GM18907 (cell line): Measurements from ENCODE around the gene TRPM2.
"Not testable (repeated sequence)": the region's sequence is repeated elsewhere in the genome, so short reads cannot be mapped to it uniquely, and the experiment has no call there.

Experiments
- ATAC-seq: cut with Tn5 transposase; IDR thresholded peaks from one replicate; pipeline ENCODE4 v1.9.1; 2021; ENCODE audit warnings: mild to moderate bottlenecking, moderate library complexity; ENCODE audit not compliant: unreplicated experiment

TRPM2 gene

GRCh38 chr21:44405948-44406872 is 52.8 kb downstream of the TRPM2 start:
- ATAC-seq = no peak

- no peak for ATAC-seq
These were observed 53.5 kb downstream of the TRPM2 start for GRCh38 chr21:44406953-44407352.

- ATAC-seq = no peak
These were observed 54.1 kb downstream of the TRPM2 start for GRCh38 chr21:44407493-44407892.

GRCh38 chr21:44408226-44408625 is 54.8 kb downstream of the TRPM2 start:
- no peak for ATAC-seq

- ATAC-seq = no peak
These were observed 60.3 kb downstream of the TRPM2 start for GRCh38 chr21:44413566-44414290.

GRCh38 chr21:44414291-44415072 is 61.1 kb downstream of the TRPM2 start:
- no peak for ATAC-seq

GRCh38 chr21:44415073-44416025 is 61.9 kb downstream of the TRPM2 start:
- no peak for ATAC-seq

GRCh38 chr21:44416193-44416592 is 62.8 kb downstream of the TRPM2 start:
- no peak for ATAC-seq

- ATAC-seq = not testable (repeated sequence)
These were observed 64.2 kb downstream of the TRPM2 start for GRCh38 chr21:44417621-44418107.

GRCh38 chr21:44418108-44418875 is 64.9 kb downstream of the TRPM2 start:
- no peak for ATAC-seq

- no peak for ATAC-seq
These were observed 65.4 kb downstream of the TRPM2 start for GRCh38 chr21:44418876-44419230.

- no peak for ATAC-seq
These were observed 66.3 kb downstream of the TRPM2 start for GRCh38 chr21:44419679-44420078.

GRCh38 chr21:44420416-44421205 is 67.2 kb downstream of the TRPM2 start:
- no peak for ATAC-seq

- ATAC-seq = no peak
These were observed 68.8 kb downstream of the TRPM2 start for GRCh38 chr21:44421901-44422840.

GRCh38 chr21:44423312-44423821 is 69.9 kb downstream of the TRPM2 start:
- ATAC-seq = no peak

GRCh38 chr21:44423941-44424607 is 70.7 kb downstream of the TRPM2 start:
- no peak for ATAC-seq
